Stimulated activated CD8-positive, alpha-beta memory T cell treated with anti-CD3 and anti-CD28 coated beads, Interleukin-12 subunit alpha, Interleukin-12 subunit beta, amount 100 ng/mL, for 24 hours (primary cell): Measurements from ENCODE around the gene TBCE.
"Not testable (repeated sequence)": the region's sequence is repeated elsewhere in the genome, so short reads cannot be mapped to it uniquely, and the experiment has no call there.

Experiments used
- DNase-seq: peaks from one replicate; pipeline ENCODE4 v3.0.0-alpha.2; 2020; ENCODE audit errors: extremely low read depth

The TBCE gene

DNA sequence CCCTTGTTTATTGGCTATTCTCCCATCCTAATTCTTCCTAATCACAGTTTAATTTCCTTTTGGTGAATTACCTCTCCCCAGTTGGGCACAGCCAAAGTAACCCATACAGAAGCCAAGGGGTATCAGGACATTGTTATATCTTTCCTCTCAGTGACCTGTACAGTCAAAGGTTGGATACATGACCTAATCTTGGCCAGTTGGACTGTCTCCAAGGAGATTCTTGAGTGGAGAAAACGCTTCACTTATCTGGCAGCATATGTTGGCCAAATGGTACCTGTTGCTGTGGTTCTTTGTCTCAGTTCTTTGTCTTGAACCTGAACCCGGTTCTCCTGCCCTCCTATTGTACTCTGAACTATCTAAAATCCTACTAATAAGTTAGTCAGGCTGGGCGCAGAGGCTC lies 15.3 kb upstream of the TBCE start:
- no peak for DNase-seq

DNA sequence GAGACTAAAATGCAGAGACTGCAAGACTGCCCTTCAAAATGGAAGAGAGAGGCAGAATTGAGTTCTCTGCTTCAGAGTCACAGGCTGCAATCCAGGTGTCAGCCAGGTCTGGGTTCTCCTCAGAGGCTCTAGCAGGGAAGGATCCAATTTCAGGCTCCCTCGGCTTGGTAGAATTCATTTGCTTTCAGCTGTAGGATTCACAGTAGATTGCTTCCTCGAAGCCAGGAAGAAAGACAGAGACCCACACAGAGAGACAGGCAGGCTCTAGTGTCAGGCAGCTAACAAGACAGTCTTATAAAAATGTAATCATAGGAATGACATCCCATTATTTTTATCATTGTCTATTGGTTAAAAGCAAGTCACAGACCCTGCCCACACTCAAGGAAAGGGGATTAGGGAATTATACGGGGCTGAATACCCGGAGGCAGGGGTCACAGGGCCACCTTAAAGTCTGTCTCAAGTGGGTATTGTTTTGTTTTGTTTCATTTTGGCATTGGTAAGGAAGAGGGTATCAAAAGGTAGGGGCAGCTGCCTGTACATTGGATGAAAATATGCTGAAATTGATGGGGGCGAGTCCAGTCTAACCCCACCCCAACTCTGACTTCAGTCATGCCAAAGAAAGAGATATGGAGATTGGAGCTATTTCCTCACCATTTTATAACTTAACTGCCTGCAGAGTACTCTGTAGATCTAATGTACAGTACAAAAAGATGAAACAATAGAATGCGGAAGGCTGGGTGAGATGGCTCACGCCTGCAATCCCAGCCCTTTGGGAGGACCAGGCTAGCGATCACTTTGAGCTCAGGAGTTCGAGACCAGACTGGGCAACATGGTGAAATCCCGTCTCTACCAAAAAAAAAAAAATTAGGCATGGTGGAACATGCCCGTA lies 9.5 kb upstream of the TBCE start:
- no peak for DNase-seq

DNA sequence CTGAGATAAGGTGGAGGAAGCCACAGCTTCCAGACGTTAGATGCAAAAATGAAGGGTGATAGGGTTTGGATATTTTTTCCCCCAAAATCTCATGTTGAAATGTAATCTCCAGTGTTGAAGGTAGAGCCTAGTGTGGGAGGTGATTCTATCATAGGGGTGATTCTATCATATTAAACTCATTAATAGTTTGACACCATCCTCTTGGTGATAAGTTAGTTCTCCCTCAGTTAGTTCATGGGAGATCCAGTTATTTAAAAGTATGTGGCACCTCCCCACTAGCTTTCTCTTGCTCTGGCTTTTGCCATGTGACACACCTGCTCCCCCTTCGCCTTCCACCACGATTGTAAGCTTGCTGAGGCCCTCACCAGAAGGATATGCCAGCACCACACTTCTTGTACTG lies 8.3 kb upstream of the TBCE start:
- DNase-seq, result no peak

DNA sequence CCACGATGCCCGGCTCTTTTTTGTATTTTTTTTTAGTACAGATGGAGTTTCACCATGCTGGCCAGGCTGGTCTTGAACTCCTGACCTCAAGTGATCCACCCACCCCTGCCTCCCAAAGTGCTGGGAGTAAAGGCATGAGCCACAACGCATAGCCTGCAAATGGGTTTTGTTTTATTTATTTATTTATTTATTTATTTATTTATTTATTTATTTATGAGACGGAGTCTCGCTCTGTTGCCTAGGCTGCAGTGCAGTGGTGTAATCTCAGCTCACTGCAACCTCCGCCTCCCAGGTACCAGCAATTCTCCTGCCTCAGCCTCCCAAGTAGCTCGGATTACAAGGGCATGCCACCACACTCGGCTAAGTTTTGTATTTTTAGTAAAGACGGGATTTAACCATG lies 3.0 kb upstream of the TBCE start:
- DNase-seq, result not testable (repeated sequence)

DNA sequence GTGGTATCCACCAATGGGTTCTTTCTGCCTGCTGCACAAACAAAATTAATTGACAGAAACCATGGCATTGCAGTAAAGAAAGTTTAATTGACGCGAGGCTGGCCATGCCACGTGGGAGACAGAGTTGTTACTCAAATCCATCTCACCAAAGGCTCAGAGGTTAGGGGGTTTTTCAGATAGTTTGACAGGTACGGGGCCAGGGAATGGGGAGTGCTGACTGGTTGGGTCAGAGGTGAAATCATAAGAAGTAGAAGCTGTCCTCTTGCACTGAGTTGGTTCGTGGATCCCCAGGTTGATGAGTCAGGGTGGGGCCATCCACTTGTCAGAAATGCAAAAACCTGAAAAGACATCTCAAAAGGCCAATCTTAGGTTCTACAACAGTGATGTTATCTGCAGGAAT lies 941 bp upstream of the TBCE start:
- no peak for DNase-seq

DNA sequence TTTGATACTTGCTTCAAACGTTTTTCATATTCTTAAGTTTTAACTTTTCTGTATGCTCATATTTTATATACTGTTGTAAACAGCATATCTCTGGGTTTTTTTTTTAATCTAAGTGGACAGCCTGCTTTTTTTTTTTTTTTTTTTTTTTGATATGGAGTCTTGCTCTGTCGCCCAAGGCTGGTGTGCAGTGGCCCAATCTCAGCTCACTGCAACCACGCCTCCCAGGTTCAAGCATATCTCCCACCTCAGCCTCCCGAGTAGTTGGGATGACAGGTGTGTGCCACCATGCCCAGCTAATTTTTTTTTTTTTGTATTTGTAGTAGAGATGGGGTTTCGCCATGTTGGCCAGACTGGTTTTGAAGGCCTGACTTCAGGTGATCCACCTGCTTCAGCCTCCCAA lies 1.2 kb downstream of the TBCE start:
- DNase-seq, result no peak

DNA sequence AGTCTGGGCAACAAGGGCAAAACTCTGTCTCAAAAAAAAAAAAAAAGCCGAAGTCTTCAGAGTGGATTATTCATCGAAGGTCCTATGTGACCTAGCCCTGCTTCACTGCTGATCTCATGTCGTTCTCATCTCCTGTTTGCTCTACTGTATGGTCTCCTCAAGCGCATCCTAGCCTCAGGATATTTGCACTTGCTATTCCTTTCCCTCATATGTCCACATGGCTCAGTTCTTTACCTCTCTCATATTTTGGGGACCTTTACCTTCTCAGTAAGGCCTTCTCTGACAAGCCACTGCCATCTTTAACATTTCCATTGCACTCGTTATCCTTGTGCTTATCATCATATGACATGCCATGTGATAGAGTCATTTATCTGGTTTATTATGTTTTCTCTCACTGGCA lies 2.6 kb downstream of the TBCE start:
- DNase-seq, result no peak

DNA sequence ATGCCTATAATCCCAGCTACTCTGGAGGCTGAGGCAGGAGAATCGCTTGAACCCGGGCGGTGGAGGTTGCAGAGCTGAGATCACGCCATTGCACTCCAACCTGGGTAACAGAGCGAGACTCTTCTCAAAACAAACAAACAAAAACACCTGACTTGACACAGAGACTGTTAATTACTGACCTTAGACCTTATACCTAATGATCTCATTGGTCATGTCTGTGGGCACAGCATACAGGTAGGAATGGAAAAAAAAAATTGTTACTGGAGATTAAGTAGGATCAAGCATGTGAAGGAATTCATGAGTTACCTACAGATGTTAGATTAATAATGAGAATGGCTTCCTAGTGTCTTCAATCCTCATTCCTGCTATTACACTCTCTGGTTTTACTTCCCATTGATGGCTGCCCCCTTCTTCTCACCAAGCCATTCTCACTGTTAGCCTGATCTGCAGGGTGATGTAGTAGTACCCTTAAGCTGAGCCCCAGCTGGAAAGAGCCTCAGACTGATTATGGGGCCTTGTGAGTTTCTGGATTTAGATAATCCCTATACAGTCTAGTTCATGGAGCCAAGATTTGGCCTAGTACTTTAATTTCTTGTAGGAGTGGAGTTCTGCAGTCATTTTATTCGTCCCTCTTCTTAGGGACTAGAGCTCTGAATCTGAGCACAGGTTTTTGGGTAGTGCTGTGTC lies 8.8 kb downstream of the TBCE start:
- no peak for DNase-seq

DNA sequence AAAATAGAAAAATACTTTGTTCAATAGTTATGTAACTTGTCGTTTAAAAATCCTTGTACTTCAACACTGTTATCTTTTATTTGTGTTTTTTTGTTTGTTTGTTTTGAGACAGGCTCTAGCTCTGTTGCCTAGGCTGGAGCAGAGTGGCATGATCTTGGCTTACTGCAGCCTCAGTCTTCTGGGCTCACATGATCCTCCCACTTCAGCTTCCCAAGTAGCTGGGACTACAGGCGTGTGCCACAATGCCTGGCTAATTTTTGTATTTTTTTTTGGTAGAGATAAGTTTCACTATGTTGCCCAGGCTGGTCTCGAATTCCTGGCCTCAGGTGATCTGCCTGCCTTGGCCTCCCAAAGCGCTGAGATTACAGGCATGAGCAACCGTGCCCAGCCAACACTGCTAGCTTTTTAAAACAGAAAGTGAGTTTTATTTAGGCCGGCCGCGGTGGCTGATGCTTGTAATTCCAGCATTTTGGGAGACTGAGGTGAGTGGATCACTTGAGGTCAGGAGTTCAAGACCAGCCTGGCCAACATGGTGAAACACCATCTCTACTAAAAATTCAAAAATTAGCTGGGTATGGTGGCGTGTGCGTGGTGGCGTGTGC lies 11.0 kb downstream of the TBCE start:
- DNase-seq, result not testable (repeated sequence)

DNA sequence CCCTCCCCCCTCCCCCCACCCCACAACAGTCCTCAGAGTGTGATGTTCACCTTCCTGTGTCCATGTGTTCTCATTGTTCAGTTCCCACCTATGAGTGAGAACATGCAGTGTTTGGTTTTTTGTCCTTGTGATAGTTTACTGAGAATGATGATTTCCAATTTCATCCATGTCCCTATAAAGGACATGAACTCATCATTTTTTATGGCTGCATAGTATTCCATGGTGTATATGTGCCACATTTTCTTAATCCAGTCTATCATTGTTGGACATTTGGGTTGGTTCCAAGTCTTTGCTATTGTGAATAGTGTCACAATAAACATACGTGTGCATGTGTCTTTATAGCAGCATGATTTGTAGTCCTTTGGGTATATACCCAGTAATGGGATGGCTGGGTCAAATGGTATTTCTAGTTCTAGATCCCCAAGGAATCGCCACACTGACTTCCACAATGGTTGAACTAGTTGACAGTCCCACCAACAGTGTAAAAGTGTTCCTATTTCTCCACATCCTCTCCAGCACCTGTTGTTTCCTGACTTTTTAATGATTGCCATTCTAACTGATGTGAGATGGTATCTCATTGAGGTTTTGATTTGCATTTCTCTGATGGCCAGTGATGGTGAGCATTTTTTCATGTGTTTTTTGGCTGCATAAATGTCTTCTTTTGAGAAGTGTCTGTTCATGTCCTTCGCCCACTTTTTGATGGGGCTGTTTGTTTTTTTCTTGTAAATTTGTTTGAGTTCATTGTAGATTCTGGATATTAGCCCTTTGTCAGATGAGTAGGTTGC lies 14.9 kb downstream of the TBCE start:
- DNase-seq, result not testable (repeated sequence)

DNA sequence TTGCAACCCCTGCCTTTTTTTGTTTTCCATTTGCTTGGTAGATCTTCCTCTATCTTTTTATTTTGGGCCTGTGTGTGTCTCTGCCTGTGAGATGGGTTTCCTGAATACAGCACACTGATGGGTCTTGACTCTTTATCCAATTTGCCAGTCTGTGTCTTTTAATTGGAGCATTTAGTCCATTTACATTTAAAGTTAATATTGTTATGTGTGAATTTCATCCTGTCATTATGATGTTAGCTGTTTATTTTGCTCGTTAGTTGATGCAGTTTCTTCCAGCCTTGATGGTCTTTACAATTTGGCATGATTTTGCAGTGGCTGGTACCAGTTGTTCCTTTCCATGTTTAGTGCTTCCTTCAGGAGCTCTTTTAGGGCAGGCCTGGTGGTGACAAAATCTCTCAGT lies 18.4 kb downstream of the TBCE start:
- not testable (repeated sequence) for DNase-seq

DNA sequence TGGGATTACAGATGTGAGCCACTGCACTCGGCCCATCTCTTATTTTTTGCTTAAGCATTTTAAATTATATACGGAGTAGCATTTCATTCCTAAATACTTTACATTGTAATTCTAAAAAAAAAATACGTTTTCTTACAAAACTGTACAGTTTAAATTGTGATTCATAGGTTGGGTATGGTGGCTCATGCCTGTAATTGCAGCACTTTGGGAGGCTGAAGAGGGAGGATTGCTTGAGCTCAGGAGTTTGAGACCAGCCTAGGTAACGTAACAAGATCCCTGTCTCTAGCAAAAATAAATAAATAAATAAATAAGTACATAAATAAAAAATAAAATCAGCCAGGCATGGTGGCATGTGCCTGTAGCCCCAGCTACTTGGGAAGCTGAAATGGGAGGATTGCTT lies 24.6 kb downstream of the TBCE start:
- no peak for DNase-seq

DNA sequence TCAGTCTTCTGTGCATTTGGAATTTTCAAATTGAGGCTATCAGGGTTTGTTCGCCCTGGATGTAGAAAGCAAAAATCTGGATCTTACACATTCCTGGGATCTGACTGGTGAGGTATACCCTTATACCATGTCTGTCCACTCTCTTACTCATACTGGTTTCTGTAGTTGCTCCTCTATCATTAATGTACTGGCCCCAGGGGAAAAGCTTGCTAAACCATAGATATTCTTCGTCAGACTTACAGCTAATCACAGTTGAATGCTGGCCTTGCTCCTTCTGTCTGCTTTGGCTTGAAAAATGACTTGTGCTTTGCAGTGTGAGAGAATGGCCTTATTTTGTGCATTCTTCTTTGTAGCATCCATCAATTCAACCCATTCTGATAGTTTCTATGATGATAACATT lies 30.5 kb downstream of the TBCE start:
- no peak for DNase-seq

DNA sequence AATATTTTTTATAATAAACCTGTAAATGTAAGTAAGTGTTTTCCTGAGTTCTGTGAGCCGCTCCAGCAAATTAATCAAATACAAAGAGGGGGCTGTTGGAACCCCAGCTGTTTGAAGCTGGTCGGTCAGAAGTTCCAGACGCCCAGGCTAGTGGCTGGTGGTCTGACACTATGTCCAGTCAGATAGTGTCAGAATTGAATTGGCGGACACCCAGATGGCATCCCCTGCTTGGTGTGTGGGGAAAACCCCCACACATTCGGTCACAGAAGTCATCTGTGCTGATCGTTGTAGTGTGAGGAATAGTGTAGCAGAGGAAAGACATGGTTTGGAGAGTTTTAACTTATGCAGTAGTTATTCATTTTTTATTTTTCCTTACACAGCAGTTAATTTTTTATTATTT lies 32.4 kb downstream of the TBCE start:
- DNase-seq, result no peak

DNA sequence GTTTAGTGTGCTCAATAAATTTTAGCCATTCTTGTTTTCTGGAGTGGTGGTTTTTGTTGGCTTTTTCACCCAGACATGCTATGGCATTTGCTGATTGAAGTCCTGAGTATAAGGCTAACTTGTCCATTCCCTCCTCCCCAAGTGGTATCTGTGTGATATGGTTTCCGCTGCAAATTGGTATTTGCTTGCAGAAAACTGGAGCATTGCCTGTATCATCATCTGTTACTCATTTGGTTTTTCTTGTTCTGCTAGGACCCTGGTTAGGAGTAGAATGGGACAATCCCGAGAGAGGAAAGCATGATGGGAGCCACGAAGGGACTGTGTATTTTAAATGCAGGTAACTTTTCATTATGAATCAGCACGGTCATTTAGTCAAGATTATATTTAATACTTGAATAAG lies 34.0 kb downstream of the TBCE start:
- no peak for DNase-seq

DNA sequence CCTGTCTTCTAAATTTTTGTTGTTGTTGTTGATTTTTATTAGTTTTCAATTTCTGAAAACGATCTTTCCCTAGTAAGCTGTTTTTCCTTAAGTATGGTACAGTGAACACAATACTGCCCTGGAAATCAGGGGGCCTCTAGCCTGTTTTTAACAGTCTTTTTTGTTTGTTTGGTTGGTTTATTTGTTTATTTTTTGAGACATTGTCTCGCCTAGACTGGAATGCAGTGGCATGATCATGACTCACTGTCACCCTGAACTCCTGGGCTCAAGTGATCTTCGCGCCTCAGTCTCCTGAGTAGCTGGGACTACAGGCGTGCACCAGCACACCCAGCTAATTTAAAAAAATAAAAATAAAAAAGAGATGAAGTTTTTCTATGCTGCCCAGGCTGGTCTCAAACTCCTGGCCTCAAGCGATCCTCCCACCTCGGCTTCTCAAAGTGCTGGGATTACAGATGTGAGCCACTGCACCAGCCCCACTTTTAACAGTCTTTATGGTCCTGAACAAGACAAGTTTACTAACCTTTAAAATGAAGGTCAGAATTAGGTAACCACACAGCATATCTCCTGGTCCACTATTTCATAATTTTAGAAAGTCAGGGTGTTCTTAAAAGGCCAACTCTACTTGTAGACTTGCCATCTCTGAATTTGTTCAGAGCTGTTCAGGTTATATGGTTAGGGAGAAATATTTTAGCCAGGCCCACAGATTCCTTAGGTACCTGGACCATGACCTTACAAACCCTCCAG lies 35.4 kb downstream of the TBCE start:
- DNase-seq, result no peak

DNA sequence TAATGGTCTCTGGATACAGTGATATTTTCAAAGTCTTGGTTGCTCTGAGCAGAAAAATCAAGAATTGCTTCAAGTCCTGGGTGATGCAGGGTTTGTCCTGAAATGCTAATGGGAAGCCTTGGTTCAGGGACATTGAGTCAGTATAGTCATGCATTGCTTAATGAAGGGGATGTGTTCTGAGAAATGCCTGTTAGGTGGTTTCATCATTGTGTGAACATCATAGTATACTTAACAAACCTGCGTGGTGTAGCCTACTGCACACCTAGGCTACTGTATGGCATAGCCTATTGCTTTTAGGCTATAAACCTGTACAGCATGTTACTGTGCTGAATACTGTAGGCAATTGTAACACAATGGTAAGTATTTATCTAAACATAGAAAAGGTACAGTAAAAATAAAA lies 36.4 kb downstream of the TBCE start:
- no peak for DNase-seq

DNA sequence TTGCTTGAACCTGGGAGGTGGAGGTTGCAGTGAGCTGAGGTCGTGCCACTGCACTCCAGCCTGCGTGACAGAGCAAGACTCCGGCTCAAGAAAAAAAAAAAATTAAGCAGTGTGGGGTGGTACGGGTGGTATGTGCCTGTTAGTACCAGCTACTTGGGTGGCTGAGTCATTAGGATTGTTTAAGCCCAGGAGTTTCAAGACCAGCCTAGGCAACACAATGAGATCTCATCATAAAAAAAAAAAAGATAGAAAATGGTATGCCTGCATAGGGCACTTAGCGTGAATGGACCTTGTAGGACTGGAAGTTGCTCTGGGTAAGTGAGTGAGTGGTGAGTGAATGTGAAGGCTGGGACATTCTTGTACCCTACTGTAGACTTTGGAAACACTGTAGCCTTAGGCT lies 37.0 kb downstream of the TBCE start:
- no peak for DNase-seq

DNA sequence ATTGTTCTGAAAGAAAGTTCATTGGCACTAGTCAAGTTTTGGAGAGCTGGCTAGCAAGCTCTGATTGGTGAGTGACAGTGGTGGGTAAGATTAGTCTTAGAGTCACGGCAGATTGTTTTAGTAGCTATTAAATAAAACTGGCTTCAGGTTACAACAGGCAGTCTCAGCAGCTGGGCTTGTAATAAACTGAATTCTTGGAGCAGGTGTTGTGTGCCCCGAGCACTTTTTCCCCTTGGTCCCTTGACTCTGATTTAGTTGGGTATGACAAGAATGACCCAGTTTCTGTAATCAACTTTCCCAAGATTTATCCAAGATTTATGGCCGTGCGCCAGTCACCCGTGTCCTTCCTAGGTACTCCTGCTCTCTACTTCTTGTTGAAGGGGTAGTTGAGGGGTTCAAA lies 40.2 kb downstream of the TBCE start:
- no peak for DNase-seq

DNA sequence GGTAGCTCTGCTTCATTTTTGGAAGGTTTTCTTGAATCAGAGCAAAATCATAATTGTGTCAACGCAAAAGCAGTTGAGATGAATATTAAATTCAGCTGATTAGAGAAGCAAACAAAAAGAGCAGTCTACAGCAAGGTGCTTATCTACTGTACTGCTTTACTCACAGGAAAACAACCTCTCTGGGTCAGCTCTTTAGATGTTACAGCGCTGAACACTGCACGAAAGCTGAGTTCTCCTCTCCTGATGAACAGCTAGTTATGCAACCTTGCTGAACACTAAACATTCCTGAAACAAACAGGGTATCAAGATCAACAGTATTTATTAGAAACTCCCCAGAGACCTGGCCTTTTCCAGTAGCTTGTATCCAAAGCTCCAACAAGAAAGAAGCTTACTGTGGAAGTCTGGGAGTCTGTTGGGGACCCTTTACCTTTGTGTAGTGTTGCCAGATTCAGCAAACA lies 41.3 kb downstream of the TBCE start:
- no peak for DNase-seq

DNA sequence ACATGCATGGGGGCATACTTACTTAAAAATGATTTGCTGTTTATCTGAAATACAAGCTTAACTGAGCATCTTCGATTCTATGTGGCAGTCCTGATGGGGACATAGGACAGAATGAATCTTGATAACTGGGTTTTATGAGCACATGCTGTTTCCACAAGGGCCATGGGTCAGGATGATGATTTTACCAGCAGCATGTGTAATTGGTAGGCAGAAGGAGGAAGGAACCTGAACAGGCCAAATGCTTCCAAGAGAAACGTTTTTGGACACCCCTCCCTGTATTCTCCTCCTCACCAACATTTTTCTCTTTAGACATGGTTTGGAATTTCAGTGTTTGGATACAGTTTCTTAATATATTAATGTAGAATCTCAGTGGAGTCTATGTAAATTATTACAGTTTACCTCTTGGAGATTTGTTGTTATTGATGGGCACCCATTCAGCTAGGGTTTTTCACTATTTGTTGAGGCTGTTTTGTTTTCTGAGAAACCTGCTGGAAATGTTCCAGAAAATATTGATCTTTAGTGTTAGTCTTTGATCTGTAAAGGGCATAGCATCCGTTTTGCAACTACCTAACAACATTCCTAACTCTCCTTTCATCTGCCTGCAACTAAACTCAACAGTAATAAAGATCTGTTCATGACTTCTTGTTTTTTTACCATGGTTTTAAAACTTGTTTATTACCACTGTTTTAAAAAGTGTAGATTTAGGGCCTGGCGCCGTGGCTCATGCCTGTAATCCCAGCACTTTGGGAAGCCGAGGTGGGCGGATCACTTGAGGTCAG lies 42.0 kb downstream of the TBCE start:
- DNase-seq, result no peak
